Small intestine (tissue), 7 donors: ENCODE data around the gene TUBGCP2. TPM values are rescaled to one million over a fixed set of nuclear protein-coding genes. Genes with fewer than 3 reads are reported as not detected.
A peak's percentile ranks its signal among the peaks of the same experiment; 100 is the strongest.
"Not testable (repeated sequence)": the region's sequence is repeated elsewhere in the genome, so short reads cannot be mapped to it uniquely, and the experiment has no call there.

Experiments used
- DNase-seq, 2 donors: peaks; one replicate each; pipeline versions ENCODE4 v3.0.0 to v3.0.0-alpha.2; 2013
- FAIRE-seq: peaks from 2 replicates; lab custom pipeline; 2012; peaks lifted over from hg19 to GRCh38; lab: Jason Lieb, UNC
- H3K27ac ChIP-seq, 3 donors: one replicate each; pipeline ENCODE4 v1.5.1; 2013; ENCODE audit warnings: low read length in 2 of 3, mild to moderate bottlenecking in 2 of 3, control low read depth in 1 of 3, inconsistent platforms in 1 of 3, low read depth in 1 of 3, moderate library complexity in 1 of 3
- H3K27me3 ChIP-seq, 3 donors: one replicate each; pipeline ENCODE4 v1.6.1; 2013; ENCODE audit warnings: low read length in 3 of 3, inconsistent platforms in 1 of 3; ENCODE audit not compliant: control insufficient read depth in 3 of 3, insufficient read depth in 3 of 3
- H3K36me3 ChIP-seq, 3 donors: one replicate each; pipeline ENCODE4 v1.6.1; 2013; ENCODE audit warnings: low read length in 3 of 3, inconsistent platforms in 1 of 3, low read depth in 1 of 3, mild to moderate bottlenecking in 1 of 3, moderate library complexity in 1 of 3; ENCODE audit not compliant: control insufficient read depth in 3 of 3, insufficient read depth in 2 of 3
- H3K4me1 ChIP-seq, 3 donors: one replicate each; pipeline ENCODE4 v1.6.1; 2013; ENCODE audit warnings: low read length in 2 of 3, inconsistent platforms in 1 of 3, low read depth in 1 of 3, mild to moderate bottlenecking in 1 of 3, moderate library complexity in 1 of 3; ENCODE audit not compliant: control insufficient read depth in 3 of 3, insufficient read depth in 2 of 3
- H3K4me3 ChIP-seq, 3 donors: one replicate each; pipeline ENCODE4 v1.5.1; 2013; ENCODE audit warnings: low read length in 3 of 3, control low read depth in 1 of 3, inconsistent platforms in 1 of 3, low read depth in 1 of 3, mild to moderate bottlenecking in 1 of 3, moderate library complexity in 1 of 3
- H3K9me3 ChIP-seq, 2 donors: one replicate each; pipeline ENCODE4 v1.6.1; 2013; ENCODE audit warnings: low read depth in 1 of 2, low read length in 1 of 2; ENCODE audit not compliant: control insufficient read depth in 2 of 2, insufficient read depth in 1 of 2
- WGBS, 3 donors: extraction: QIAGEN DNeasy Blood & Tissue Kit; methylation state at CpG; one replicate each; pipeline ENCODE4 v1.1.7; 2013; 5-methylcytosine and 5-hydroxymethylcytosine counted together
- polyA plus RNA-seq, 4 donors: library from polyadenylated mRNA; stranded (reverse) in 3 of 4; unstranded in 1 of 4; fragments of 200-250 nt in 3 of 4; fragments of 120-200 nt in 1 of 4; gene quantifications; one replicate each; pipeline versions ENCODE4 v1.2.1 to v1.2.3, GENCODE V29; 2013
- donor health status: healthy with polysubstance abuse.
- donor health status: control.
- donor health status: control.
- donor health status: Bipolar disorder and iron deficiency.
- donor health status: healthy.

Gene TUBGCP2
- polyA plus RNA-seq, 4 donors: 43.1 to 173 (median 88.4) TPM

DNA sequence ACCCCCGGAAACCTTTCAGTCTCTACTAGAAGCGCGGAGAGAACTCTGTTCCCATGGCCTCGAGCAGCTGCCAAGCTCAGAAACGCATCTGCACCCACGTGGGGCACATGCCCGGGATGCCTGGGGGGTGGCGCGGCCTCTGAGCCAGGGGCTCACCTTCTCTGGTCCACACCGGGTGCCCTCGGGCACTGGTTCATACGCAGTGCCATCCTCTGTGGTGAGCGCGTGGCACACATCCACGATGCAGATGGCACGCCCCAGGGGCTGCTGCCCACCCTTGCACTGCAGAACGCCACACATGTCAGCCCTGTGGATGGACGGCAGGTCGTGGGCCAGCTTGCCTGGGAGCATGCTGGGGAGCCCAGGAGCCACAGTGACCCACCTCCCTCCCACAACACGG is 38.5 kb downstream of the TUBGCP2 start:
- Histone ChIP-seq H3K27me3 (peaks cover 0 to 5% (median 3%) of the 10 kb centered on the region in 3 donors), H3K4me3 (no peak overlapping the region), H3K4me1 (peaks cover 0 to 8% (median 0%) of the 10 kb centered on the region in 3 donors), H3K27ac (no peak overlapping the region), H3K9me3 (no peaks in the 10 kb centered on the region), H3K36me3 (peaks cover 0 to 27% (median 0%) of the 10 kb centered on the region in 3 donors)
- 80 to 91% (median 85%) methylated on average over 20 of the region's 20 CpGs for WGBS, 3 donors
- DNase-seq: no peak
- no peak for FAIRE-seq

DNA sequence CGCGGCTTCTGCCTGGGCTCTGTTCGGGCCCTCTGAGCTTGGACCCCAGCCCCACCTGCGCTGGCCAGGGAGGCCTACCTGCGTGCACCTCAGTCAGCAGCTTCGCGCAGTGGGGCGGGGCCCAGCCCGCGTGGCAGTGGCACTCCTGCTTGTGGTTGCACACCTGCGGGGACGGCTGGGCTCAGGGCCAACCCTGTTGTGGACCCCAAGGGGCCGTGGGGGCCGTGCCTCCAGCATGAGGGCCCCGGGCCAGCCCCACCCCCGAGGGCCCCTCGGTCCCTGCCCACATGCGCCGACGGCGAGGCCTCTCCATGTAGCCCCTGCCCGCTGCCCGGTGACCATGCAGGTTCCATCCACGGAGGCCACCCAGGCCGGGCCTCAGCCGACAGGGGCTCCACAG is 39.3 kb downstream of the TUBGCP2 start:
- Histone ChIP-seq H3K4me3 (no peak overlapping the region), H3K27ac (no peak overlapping the region), H3K4me1 (peaks cover 0 to under 1% (median 0%) of the 10 kb centered on the region in 3 donors), H3K9me3 (no peaks in the 10 kb centered on the region), H3K36me3 (peaks cover 0 to 27% (median 0%) of the 10 kb centered on the region in 3 donors), H3K27me3 (no peaks in the 10 kb centered on the region)
- FAIRE-seq (no peak), DNase-seq (no peak)
- 68 to 88% (median 86%) methylated on average over 20 to 26 of the region's 26 CpGs for WGBS, 3 donors

DNA sequence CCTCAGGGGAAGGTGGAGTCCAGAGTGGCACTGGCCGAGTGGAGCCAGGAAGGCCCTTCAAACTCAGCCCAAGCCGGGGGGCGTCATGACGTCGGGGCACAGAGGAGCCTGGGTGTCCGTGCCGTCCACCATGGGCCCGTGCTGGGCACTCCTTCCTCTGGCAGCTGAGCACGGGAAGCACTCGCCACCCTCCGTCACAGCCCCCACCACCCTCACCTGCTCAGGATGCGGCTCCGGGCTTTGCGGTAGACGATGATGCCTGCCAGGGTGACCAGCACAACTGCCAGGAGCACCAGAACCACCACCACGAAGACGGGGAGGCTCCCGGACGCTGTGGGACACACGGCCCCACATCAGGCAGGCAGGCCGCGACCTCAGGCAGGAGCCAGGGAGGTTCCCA is 40.1 kb downstream of the TUBGCP2 start:
- peaks cover 0 to 27% (median 0%) of the 10 kb centered on the region in 3 donors for H3K36me3 ChIP-seq
- DNase-seq (no peak), FAIRE-seq (no peak)
- H3K4me1 ChIP-seq: peaks cover 0 to 3% (median 3%) of the 10 kb centered on the region in 3 donors
- H3K27ac ChIP-seq: no peak overlapping the region
- no peaks in the 10 kb centered on the region for H3K27me3 ChIP-seq
- no peak overlapping the region for H3K4me3 ChIP-seq
- WGBS, 3 donors: 93 to 94% (median 93%) methylated on average over 22 of the region's 22 CpGs
- no peaks in the 10 kb centered on the region for H3K9me3 ChIP-seq

DNA sequence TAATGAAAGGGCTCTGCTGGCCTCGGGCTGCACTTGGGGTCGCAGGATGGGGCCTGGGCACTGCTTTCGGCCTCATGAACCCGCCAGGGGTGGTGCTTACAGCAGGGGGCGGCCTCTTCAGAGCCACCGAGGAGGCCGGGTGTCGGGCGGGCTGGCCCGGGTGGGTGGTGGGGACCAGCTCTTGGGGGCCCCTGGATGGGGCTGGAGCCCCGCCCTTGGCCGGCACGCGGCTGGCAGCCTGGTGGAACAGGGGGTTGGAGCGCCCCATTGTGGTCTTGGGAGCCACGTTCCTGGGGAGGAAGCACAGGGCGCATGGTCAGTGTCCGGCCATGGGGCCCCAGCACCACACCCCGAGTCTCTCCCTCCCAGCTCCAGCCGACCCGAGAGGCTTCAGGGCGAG is 40.8 kb downstream of the TUBGCP2 start:
- H3K4me3 ChIP-seq: no peak overlapping the region
- no peaks in the 10 kb centered on the region for H3K27me3 ChIP-seq
- FAIRE-seq (no peak), DNase-seq (no peak)
- H3K9me3 ChIP-seq: no peaks in the 10 kb centered on the region
- H3K36me3 ChIP-seq: peaks cover 0 to 27% (median 0%) of the 10 kb centered on the region in 3 donors
- H3K4me1 ChIP-seq: peaks cover 0 to 10% (median 3%) of the 10 kb centered on the region in 3 donors
- H3K27ac ChIP-seq: no peak overlapping the region
- WGBS, 3 donors: 82 to 89% (median 86%) methylated on average over 17 to 22 of the region's 22 CpGs

DNA sequence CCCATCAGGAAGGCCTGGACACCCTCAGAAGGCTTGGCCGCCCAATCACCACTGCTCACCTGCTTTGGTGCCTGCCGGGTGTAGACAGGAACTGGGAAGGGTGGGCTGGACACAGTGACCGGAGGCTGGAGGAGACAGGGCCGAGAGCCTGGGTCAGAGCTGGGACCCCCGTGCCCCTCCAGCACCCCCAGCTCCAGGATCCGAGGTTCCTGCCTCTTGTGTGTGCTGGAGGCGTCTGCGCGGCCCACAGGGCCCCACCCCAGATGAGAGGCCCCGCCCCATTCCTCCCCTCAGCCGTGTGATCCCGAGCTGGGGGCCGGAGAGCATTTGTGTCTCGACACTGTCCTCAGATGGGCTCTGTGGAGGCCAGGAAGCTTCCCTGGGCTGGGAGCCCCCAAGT is 41.4 kb downstream of the TUBGCP2 start:
- Histone ChIP-seq H3K27me3 (no peaks in the 10 kb centered on the region), H3K27ac (no peak overlapping the region), H3K36me3 (peaks cover 0 to 27% (median 0%) of the 10 kb centered on the region in 3 donors), H3K4me1 (peaks cover 3 to 15% (median 4%) of the 10 kb centered on the region in 3 donors), H3K4me3 (no peak overlapping the region), H3K9me3 (no peaks in the 10 kb centered on the region)
- DNase-seq (no peak), FAIRE-seq (no peak)
- WGBS, 3 donors: 64 to 82% (median 78%) methylated on average over 12 to 14 of the region's 14 CpGs

DNA sequence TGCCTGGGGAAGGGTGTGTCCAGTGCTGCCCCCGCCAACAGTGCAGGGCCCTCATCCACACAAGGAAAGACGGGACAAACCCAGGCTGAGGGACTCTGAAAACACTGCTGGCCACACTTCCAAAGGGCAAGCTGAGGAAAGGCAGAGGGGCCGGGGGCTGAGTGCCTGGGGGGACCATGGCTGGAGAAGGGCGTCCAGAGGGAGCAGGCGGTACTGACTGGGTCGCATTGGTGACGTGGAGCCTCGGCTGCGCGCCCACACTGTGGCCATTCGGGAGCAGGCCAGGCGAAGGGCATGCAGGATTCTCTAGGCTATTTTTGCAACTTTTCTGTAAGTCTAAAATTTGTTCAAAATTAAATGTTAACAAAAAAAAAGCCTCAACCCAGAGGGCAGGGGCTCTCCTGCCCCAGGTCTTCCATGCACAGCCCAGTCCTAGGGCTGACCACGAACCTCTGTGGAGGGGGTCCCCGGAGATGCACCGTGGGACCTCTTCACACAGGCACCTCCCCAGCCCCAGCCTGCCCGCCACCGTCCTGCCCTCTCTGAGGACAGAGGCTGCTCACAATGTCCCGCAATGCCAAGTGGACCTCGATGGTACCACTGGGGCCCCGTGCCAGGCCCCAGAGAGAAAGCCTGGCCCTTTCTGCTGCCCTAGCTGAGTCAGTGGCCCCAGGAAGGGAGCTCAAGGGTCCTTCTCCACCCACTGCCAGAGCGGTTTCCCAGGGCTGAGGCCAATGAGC is 42.4 kb downstream of the TUBGCP2 start:
- H3K36me3 ChIP-seq: peaks cover 0 to 23% (median 0%) of the 10 kb centered on the region in 3 donors
- FAIRE-seq: no peak
- WGBS, 3 donors: 87 to 90% (median 89%) methylated on average over 21 of the region's 21 CpGs

DNA sequence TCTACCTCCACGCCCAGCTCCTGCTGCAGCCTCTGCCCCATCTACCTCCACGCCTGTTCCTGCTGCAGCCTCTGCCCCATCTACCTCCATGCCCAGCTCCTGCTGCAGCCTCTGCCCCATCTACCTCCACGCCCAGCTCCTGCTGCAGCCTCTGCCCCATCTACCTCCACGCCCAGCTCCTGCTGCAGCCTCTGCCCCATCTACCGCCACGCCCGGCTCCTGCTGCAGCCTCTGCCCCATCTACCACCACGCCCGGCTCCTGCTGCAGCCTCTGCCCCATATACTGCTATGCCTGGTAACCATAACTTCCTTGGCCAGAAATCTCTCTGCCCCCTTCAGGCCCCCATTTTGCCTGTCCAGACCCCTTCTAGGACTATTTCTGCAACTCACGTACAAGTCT is 43.6 kb downstream of the TUBGCP2 start:
- not testable (repeated sequence) for H3K27me3 ChIP-seq, H3K9me3 ChIP-seq, FAIRE-seq, H3K4me3 ChIP-seq, H3K27ac ChIP-seq
- Histone ChIP-seq H3K36me3 (peaks cover 0 to 13% (median 0%) of the 10 kb centered on the region in 3 donors), H3K4me1 (peaks cover 3 to 27% (median 5%) of the 10 kb centered on the region in 3 donors)
- peak in 1 of 2 donors; percentile 63 for DNase-seq
- WGBS, 3 donors: 17 to 57% (median 31%) methylated on average over 8 to 10 of the region's 10 CpGs

More for the DNA sequence above, 42.4 kb downstream of the TUBGCP2 start:
- peaks cover 3 to 20% (median 5%) of the 10 kb centered on the region in 3 donors for H3K4me1 ChIP-seq
- no peak overlapping the region for H3K27ac ChIP-seq
- H3K9me3 ChIP-seq: no peaks in the 10 kb centered on the region
- no peaks in the 10 kb centered on the region for H3K27me3 ChIP-seq
- no peak for DNase-seq
- H3K4me3 ChIP-seq: no peak overlapping the region

DNA sequence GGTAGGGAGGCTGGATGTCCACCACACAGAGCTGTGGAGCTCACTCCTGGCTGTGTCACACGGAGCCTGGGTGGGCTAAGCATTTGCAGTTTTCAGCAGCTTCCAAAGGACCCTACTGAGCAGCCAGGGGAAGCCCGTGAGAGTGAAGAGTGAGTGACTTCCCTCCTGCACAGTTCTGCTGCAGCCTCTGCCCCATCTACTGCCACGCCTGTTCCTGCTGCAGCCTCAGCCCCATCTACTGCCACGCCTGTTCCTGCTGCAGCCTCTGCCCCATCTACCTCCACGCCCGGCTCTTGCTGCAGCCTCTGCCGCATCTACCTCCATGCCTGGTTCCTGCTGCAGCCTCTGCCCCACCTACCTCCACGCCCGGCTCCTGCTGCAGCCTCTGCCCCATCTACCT is 44.2 kb downstream of the TUBGCP2 start:
- H3K4me3 ChIP-seq: no peak overlapping the region
- H3K27me3 ChIP-seq: no peaks in the 10 kb centered on the region
- peaks cover 0 to 9% (median 0%) of the 10 kb centered on the region in 3 donors for H3K36me3 ChIP-seq
- no peaks in the 10 kb centered on the region for H3K9me3 ChIP-seq
- FAIRE-seq: no peak
- H3K4me1 ChIP-seq: peaks cover 3 to 27% (median 5%) of the 10 kb centered on the region in 3 donors
- DNase-seq: peak in 1 of 2 donors; percentile 74
- no peak overlapping the region for H3K27ac ChIP-seq
- 7 to 40% (median 12%) methylated on average over 9 of the region's 9 CpGs for WGBS, 3 donors
